Transverse colon (tissue), 4 donors: ENCODE measurements around the gene UVRAG. TPM values are rescaled to one million over a fixed set of nuclear protein-coding genes. Genes with fewer than 3 reads are reported as not detected.

Experiments
- DNase-seq: peaks from one replicate; pipeline ENCODE4 v3.0.0-alpha.2; 2019
- H3K27ac ChIP-seq, 4 donors: fragments of 200-600 bp; sonication (generic); 2 replicates each; pipeline ENCODE4 v1.5.1; 2016 to 2018; ENCODE audit warnings: inconsistent platforms in 4 of 4
- H3K27me3 ChIP-seq: fragments of 200-600 bp; sonication (generic); 2 replicates; pipeline ENCODE4 v1.5.1; 2017; ENCODE audit warnings: inconsistent platforms
- H3K36me3 ChIP-seq, 4 donors: fragments of 200-600 bp; sonication (generic); 2 replicates each; pipeline ENCODE4 v1.5.1; 2017 to 2019; ENCODE audit warnings: inconsistent platforms in 4 of 4
- H3K4me1 ChIP-seq, 4 donors: fragments of 200-600 bp; sonication (generic); 2 replicates each; pipeline ENCODE4 v1.5.1; 2017 to 2020; ENCODE audit warnings: inconsistent platforms in 4 of 4
- H3K4me3 ChIP-seq, 4 donors: fragments of 200-600 bp; sonication (generic); 1 replicate in 1 of 4; 2 replicates in 3 of 4; pipeline versions ENCODE4 v1.5.1 to v1.6.1; 2017 to 2019; ENCODE audit warnings: inconsistent platforms in 4 of 4
- H3K9me3 ChIP-seq, 2 donors: fragments of 200-600 bp; sonication (generic); 2 replicates each; pipeline ENCODE4 v1.5.1; 2017 to 2019; ENCODE audit warnings: inconsistent platforms in 2 of 2
- EP300 ChIP-seq: sonication (generic); formaldehyde crosslinking; IDR thresholded peaks from one replicate; pipeline ENCODE4 v1.6.1; 2017; ENCODE audit warnings: antibody characterized with exemption, low read depth
- POLR2A ChIP-seq: fragments of 450-650 bp; IDR thresholded peaks from one replicate; pipeline ENCODE4 v1.6.1; 2016; ENCODE audit warnings: antibody characterized with exemption, mild to moderate bottlenecking, moderate library complexity
- POLR2AphosphoS5 ChIP-seq, 3 donors: sonication (generic); formaldehyde crosslinking; IDR thresholded peaks; one replicate each; pipeline ENCODE4 v1.6.1; 2016; ENCODE audit warnings: antibody characterized with exemption in 3 of 3
- WGBS, 2 donors: methylation state at CpG; one replicate each; pipeline ENCODE4 v1.1.5; 2018; ENCODE audit warnings: low coverage in 1 of 2; 5-methylcytosine and 5-hydroxymethylcytosine counted together
- in situ Hi-C, 4 donors: fragments of 200-750 bp; cut with MboI; loops; one replicate each; pipeline versions ENCODE4 v1.15.0 to v1.15.1; 2017; ENCODE audit warnings: low sequenced_read_pairs in 3 of 4, low pct_ligation_motif_present in 1 of 4, low pct_unique_long_range_greater_than_20kb in 1 of 4
- intact Hi-C: fragments of 100-400 bp; cut with DNase I; formaldehyde crosslinking; loops from one replicate; pipeline ENCODE4 v1.15.1; 2023; ENCODE audit warnings: low total_unique reads
- total RNA-seq, 4 donors: library from RNA; depleted of rRNA; stranded (reverse); fragments of >200 nt; gene quantifications; one replicate each; pipeline ENCODE4 v1.1.0, GENCODE V29; 2016
- TF ChIP-seq, protein P1 (sequence below), 5 experiments: fragments of 200-600 bp in 3 of 5; fragments of 450-650 bp in 2 of 5; sonication (generic) in 3 of 5; IDR thresholded peaks; 1 replicate in 2 of 5; 2 replicates in 3 of 5; pipeline ENCODE4 v1.5.1; 2016 to 2017; ENCODE audit warnings: antibody characterized with exemption in 5 of 5, inconsistent platforms in 3 of 5, mild to moderate bottlenecking in 2 of 5, moderate library complexity in 1 of 5

Gene UVRAG
- total RNA-seq, 4 donors from 2014 or later, result 12.7 to 34.6 (median 19.3) TPM

DNA sequence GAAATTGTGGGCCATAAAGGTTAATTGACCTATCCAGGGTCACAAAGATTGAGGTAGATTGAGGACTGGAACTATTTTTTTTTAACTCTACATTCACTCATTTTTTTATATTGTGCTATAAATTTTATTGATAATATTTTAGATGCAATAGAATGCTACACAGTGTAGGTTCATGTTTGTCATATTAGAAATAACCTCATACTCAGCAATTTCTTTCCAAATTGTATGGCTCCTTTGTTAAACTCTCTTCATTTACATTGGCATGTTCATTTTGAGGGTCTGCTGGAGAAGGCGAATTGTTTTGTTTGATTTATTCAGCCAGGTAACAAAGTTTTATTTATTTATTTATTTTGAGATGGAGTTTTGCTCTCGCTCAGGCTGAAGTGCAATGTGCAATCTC is 44.6 kb downstream of the UVRAG start:
- in situ Hi-C loops, result loop anchor here in 3 of 4 donors (5.0 to 10.0 kb wide), 2 partner anchors 52 to 55 kb away; no protein-coding TSS in a partner anchor
- no peaks in the 10 kb centered on the region for H3K9me3 ChIP-seq
- no peak overlapping the region for H3K4me3 ChIP-seq
- H3K4me1 ChIP-seq, result peaks cover 0 to 7% (median 3%) of the 10 kb centered on the region in 4 donors
- TF ChIP-seq POLR2AphosphoS5 (IDR thresholded peaks at IDR 0.05), result no peak
- TF ChIP-seq EP300, result no peak
- TF ChIP-seq, protein P1, sequence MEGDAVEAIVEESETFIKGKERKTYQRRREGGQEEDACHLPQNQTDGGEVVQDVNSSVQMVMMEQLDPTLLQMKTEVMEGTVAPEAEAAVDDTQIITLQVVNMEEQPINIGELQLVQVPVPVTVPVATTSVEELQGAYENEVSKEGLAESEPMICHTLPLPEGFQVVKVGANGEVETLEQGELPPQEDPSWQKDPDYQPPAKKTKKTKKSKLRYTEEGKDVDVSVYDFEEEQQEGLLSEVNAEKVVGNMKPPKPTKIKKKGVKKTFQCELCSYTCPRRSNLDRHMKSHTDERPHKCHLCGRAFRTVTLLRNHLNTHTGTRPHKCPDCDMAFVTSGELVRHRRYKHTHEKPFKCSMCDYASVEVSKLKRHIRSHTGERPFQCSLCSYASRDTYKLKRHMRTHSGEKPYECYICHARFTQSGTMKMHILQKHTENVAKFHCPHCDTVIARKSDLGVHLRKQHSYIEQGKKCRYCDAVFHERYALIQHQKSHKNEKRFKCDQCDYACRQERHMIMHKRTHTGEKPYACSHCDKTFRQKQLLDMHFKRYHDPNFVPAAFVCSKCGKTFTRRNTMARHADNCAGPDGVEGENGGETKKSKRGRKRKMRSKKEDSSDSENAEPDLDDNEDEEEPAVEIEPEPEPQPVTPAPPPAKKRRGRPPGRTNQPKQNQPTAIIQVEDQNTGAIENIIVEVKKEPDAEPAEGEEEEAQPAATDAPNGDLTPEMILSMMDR (IDR thresholded peaks at IDR 0.05), result no peak
- no peak for TF ChIP-seq POLR2A
- no peaks in the 10 kb centered on the region for H3K36me3 ChIP-seq
- intact Hi-C loops, result loop anchor here (10.0 kb wide), 1 partner anchor 435 kb away; no protein-coding TSS in a partner anchor
- no peak for DNase-seq
- H3K27me3 ChIP-seq, result no peaks in the 10 kb centered on the region
- WGBS, 2 donors, result 91% methylated on average over 2 of the region's 2 CpGs
- H3K27ac ChIP-seq, result no peak overlapping the region

DNA sequence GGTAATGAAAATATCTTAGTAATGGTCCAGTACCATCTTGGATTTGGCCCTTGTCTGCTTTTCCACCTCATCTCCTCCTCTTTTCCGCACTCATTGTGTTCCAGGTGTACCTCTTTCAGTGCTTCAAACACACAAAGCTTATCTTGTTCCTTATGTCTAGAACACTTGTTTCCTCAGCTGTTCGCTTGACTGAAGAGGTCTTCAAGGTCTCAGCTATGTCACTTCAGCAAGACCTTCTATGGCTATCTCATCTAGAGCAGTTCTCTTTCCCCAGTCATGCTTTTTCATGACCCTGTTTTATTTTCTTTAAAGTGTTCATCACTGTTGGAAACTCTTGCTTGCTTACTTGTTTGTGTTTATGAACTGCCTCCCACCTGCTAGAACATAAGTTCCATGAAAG is 47.4 kb downstream of the UVRAG start:
- no peak for TF ChIP-seq EP300
- TF ChIP-seq, protein P1 (IDR thresholded peaks at IDR 0.05), result no peak
- no peak for TF ChIP-seq POLR2A
- no peak for TF ChIP-seq POLR2AphosphoS5 (IDR thresholded peaks at IDR 0.05)
- H3K36me3 ChIP-seq, result no peaks in the 10 kb centered on the region
- peaks cover 0 to 14% (median 3%) of the 10 kb centered on the region in 4 donors for H3K4me1 ChIP-seq
- no peak for DNase-seq
- no peaks in the 10 kb centered on the region for H3K27me3 ChIP-seq
- no peak overlapping the region for H3K4me3 ChIP-seq
- no peaks in the 10 kb centered on the region for H3K9me3 ChIP-seq
- H3K27ac ChIP-seq, result no peak overlapping the region
- in situ Hi-C loops, result loop anchor here in 2 of 4 donors (10.0 kb wide), 1 partner anchor 58 kb away; no protein-coding TSS in a partner anchor
- 97 to 100% methylated on average over 1 to 2 of the region's 2 CpGs for WGBS, 2 donors
- intact Hi-C loops, result loop anchor here (10.0 kb wide), 1 partner anchor 438 kb away; no protein-coding TSS in a partner anchor

DNA sequence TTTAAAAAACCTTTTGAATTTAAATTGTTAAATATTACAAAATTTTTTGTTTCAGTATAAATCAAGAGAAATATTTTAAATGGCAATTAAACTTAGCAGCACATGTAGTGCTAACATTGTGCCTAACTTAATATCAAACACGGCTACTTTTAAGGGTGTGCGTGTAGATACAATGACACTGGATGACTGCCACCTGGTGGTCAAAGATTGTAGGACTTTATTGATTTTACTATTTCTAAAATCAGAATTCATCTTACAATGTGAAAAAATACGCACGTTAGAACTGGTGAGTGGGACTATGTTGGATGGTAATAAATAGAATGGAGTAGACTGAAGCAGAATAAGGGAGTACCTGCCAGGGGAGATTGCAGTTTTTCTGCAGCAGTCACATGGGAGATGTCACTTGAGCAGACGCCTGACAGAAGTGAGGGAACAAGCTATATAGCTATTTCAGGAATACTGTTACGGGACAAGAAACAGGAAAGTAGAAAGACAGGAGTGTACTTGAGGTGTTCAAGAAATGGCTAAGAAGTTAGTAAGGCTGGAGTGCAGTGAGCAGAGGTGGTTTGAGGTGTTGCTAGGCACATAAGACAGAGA is 52.9 kb downstream of the UVRAG start:
- WGBS, 2 donors, result 25 to 35% methylated on average over 6 of the region's 6 CpGs
- peaks cover 0 to 10% (median 4%) of the 10 kb centered on the region in 4 donors for H3K4me1 ChIP-seq
- in situ Hi-C loops, result loop anchor here in 3 of 4 donors (5.0 to 10.0 kb wide), 2 partner anchors 61 to 63 kb away; no protein-coding TSS in a partner anchor
- H3K4me3 ChIP-seq, result no peak overlapping the region
- no peak for DNase-seq
- TF ChIP-seq, protein P1 (IDR thresholded peaks at IDR 0.05), result peak; percentile 81 to 87 (median 85)
- TF ChIP-seq POLR2A (no peak), POLR2AphosphoS5 (IDR thresholded peaks at IDR 0.05) (peak in 1 of 3 donors; percentile 8)
- H3K27me3 ChIP-seq, result no peaks in the 10 kb centered on the region
- H3K36me3 ChIP-seq, result no peaks in the 10 kb centered on the region
- H3K9me3 ChIP-seq, result no peaks in the 10 kb centered on the region
- H3K27ac ChIP-seq, result no peak overlapping the region
- intact Hi-C loops, result loop anchor here (5.0 to 10.0 kb wide), 2 partner anchors 66 to 443 kb away; no protein-coding TSS in a partner anchor

DNA sequence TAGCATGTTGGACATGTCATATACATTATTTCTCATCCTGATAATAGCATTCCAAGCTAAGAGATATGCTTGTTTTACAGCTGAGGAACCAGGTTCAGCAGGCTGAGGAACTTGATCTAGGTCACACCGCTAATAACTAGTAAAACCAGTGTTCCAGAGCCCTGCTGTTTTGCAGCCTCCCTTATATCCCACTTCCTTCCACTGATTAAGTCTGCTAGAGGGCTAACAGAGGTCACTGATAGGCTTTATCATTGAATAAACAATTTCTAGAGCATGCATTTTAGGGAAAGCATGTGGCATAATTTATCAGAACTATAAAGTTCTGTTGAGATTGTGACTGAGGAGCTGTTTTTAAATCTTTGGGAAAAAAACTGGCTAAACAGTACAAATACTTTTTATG is 54.0 kb downstream of the UVRAG start:
- H3K27ac ChIP-seq, result no peak overlapping the region
- TF ChIP-seq POLR2AphosphoS5 (IDR thresholded peaks at IDR 0.05) (no peak), POLR2A (no peak), EP300 (no peak)
- TF ChIP-seq, protein P1 (IDR thresholded peaks at IDR 0.05), result no peak
- H3K9me3 ChIP-seq, result no peaks in the 10 kb centered on the region
- 43 to 56% methylated on average over 1 of the region's 1 CpG for WGBS, 2 donors
- in situ Hi-C loops (loop anchor here in 3 of 4 donors (5.0 to 10.0 kb wide), 2 partner anchors 62 to 64 kb away; no protein-coding TSS in a partner anchor), intact Hi-C loops (loop anchor here (5.0 to 10.0 kb wide), 2 partner anchors 67 to 444 kb away; no protein-coding TSS in a partner anchor)
- no peak for DNase-seq
- H3K36me3 ChIP-seq, result no peaks in the 10 kb centered on the region
- no peaks in the 10 kb centered on the region for H3K27me3 ChIP-seq
- no peak overlapping the region for H3K4me3 ChIP-seq
- peaks cover 0 to 17% (median 4%) of the 10 kb centered on the region in 4 donors for H3K4me1 ChIP-seq
